Measurements from ENCODE around the gene SEMA7A.

GRCh38 chr15:74410502-74410901 is 23.3 kb downstream of the SEMA7A start:
- TF ChIP-seq, protein P1, sequence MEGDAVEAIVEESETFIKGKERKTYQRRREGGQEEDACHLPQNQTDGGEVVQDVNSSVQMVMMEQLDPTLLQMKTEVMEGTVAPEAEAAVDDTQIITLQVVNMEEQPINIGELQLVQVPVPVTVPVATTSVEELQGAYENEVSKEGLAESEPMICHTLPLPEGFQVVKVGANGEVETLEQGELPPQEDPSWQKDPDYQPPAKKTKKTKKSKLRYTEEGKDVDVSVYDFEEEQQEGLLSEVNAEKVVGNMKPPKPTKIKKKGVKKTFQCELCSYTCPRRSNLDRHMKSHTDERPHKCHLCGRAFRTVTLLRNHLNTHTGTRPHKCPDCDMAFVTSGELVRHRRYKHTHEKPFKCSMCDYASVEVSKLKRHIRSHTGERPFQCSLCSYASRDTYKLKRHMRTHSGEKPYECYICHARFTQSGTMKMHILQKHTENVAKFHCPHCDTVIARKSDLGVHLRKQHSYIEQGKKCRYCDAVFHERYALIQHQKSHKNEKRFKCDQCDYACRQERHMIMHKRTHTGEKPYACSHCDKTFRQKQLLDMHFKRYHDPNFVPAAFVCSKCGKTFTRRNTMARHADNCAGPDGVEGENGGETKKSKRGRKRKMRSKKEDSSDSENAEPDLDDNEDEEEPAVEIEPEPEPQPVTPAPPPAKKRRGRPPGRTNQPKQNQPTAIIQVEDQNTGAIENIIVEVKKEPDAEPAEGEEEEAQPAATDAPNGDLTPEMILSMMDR (IDR thresholded peaks at IDR 0.05): no peak
- TF ChIP-seq POLR2A (IDR thresholded peaks at IDR 0.05): no peak
